ENCODE results near the gene CIITA.

The CIITA gene

DNA sequence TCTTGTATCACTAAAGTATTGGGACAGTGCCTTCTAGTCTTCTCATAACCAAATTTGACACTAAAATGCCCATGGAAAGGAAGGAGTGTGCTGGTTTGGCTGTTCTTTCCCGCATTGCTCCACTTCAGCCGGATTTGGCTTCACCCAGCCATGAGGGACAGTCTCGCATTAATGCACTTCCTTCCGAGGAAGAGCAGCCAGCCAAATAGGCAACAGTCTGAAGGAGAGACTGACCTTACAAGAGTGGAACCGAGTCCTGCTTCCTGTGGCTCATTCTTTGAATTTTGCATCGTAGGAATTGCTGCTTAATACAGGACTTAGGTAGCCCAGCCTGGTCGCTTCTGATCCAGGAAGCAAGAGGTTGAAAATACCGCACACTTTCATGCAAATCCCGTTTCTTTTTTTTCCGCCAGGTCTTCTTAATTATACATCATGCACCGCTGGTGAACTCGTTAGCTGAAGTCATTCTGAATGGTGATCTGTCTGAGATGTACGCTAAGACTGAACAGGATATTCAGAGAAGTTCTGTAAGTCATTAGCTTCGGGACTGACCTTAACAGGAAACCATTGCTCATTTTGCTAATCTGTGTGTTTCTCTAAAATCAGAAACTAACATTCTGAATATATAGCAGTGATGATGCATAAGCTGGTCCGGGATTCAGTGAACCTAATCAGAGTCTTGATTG lies 105.6 kb downstream of the CIITA start:
- no peak for DNase-seq

DNA sequence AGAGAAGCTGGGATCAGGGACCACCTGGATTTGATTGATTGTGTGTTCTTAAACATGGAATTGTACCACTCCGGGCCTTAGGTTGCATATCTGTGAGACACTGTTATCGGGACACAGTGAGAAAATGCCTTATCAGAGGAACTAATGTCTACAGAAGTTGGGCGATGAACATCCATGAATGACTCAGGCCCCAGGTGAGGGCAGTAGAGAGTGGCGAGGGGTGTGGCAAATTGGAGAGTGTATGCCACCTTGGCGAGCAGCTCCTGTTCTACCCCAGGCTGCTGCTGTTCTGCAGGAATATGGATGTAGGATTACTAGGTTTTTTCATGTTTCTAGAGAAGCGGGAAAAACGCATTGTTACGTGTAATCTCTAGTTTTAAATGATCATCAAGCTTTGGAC lies 106.2 kb downstream of the CIITA start:
- DNase-seq: no peak

GRCh38 chr16:10984509-10984908 lies 107.5 kb downstream of the CIITA start:
- no peak for DNase-seq

Measured in inflammatory macrophage treated with lipopolysaccharide for 1 hour (primary cell).